ENCODE data around the gene UBE2L3.
"Not testable (repeated sequence)": the region's sequence is repeated elsewhere in the genome, so short reads cannot be mapped to it uniquely, and the experiment has no call there.

The UBE2L3 gene

GRCh38 chr22:21642584-21643448, 75.3 kb downstream of the UBE2L3 start:
- peak overlapping the region; percentile 67 for H3K4me3 ChIP-seq (ENCODE audit: low read depth, low read length)

- H3K4me3 ChIP-seq (ENCODE audit: low read depth, low read length), result no peak overlapping the region
Measured at GRCh38 chr22:21643533-21644357, 76.2 kb downstream of the UBE2L3 start.

DNA sequence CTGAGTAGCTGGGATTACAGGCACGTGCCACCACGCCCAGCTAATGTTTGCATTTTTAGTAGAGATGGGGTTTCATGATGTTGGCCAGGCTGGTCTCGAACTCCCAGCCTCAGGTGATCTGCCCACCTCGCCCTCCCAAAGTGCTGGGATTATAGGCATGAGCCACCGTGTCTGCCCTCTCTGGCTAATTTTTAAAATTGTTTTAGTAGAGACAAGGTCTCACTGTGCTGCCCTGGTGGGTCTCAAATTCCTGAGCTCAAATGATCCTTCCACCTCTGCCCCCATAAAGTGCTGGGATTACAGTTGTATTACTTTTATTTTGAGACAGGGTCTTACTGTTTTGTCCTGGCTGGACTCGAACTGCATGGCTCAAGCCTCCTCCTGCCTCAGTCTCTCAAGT, 78.0 kb downstream of the UBE2L3 start:
- not testable (repeated sequence) for H3K4me3 ChIP-seq (ENCODE audit: low read depth, low read length)

- no peak overlapping the region for H3K4me3 ChIP-seq (ENCODE audit: low read depth, low read length)
Measured at GRCh38 chr22:21646608-21647590, 79.4 kb downstream of the UBE2L3 start.

GRCh38 chr22:21650280-21650679, 82.8 kb downstream of the UBE2L3 start:
- no peak overlapping the region for H3K4me3 ChIP-seq (ENCODE audit: low read depth, low read length)

- H3K4me3 ChIP-seq (ENCODE audit: low read depth, low read length), result peak overlapping the region; percentile 81
Measured at GRCh38 chr22:21650823-21651520, 83.5 kb downstream of the UBE2L3 start.

- peak overlapping the region; percentile 81 for H3K4me3 ChIP-seq (ENCODE audit: low read depth, low read length)
Measured at GRCh38 chr22:21651521-21652009, 84.1 kb downstream of the UBE2L3 start.

DNA sequence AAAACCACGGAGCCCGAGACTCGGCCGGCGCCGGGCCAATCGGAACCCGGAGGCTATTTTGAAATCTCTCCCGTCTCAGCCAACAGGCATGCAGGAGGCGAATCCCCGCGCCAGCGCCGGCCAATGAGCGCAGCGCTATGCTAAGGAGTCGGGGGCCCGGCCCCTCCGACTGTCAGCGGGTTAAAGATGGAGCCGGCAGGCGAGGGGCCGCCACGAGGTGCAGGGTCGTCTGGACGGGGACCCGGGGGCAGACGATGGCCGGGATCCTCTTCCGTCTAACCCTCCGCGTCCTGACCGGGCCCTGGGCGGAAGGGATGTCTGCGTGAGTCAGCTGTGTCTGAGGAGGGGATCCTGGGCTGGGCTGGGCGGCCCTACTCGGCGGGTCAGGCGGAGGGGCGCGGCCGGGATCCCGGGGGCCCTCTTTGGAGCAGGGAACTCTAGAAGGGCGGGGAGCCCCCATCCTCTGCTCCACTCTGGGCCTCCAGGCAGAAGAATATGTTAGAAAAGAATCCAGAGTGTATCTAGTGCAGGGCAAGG, 84.6 kb downstream of the UBE2L3 start:
- H3K4me3 ChIP-seq (ENCODE audit: low read depth, low read length), result peak overlapping the region; percentile 81

GRCh38 chr22:21652547-21653545, 85.3 kb downstream of the UBE2L3 start:
- peak overlapping the region; percentile 81 for H3K4me3 ChIP-seq (ENCODE audit: low read depth, low read length)

DNA sequence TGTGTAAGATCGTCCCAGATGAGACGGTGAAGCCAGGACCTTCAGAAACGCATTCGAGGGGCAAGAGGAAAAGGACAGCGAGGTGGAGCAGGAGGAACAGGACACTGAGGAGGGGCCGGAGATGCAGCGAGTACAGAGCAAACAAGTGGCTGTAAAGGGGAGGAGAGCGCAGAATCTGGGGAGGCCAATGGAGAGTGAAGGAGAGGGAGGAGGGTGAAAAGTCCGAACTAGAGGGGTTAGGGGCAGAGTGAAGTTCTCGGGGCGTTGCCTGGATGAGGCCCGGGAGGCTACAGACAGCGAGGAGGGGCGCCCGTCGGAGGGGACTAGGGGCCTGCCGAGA, 89.5 kb downstream of the UBE2L3 start:
- peak overlapping the region; percentile 37 for H3K4me3 ChIP-seq (ENCODE audit: low read depth, low read length)

GRCh38 chr22:21657360-21658032, 90.0 kb downstream of the UBE2L3 start:
- peak overlapping the region; percentile 37 for H3K4me3 ChIP-seq (ENCODE audit: low read depth, low read length)

GRCh38 chr22:21659864-21660525, 92.5 kb downstream of the UBE2L3 start:
- no peak overlapping the region for H3K4me3 ChIP-seq (ENCODE audit: low read depth, low read length)

GRCh38 chr22:21660904-21661303, 93.4 kb downstream of the UBE2L3 start:
- no peak overlapping the region for H3K4me3 ChIP-seq (ENCODE audit: low read depth, low read length)

DNA sequence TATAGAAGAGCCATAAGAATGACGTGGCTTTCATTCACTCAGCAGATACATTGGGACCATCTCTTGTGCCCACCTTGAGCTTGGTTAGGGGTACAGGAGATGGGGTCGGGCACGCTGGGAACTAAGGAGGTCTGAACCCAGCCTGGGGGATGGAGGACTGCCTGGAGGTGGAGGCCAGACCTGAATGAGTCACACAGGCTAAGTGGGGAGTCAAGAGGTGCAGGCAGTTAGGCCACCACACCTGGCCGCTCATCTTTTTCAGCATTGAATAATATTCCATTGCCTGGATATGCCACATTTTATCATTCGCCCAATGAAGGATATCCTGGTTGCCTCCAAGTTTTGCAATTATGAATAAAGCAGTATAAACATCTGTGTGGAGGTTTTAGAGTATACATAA, 94.5 kb downstream of the UBE2L3 start:
- no peak overlapping the region for H3K4me3 ChIP-seq (ENCODE audit: low read depth, low read length)

DNA sequence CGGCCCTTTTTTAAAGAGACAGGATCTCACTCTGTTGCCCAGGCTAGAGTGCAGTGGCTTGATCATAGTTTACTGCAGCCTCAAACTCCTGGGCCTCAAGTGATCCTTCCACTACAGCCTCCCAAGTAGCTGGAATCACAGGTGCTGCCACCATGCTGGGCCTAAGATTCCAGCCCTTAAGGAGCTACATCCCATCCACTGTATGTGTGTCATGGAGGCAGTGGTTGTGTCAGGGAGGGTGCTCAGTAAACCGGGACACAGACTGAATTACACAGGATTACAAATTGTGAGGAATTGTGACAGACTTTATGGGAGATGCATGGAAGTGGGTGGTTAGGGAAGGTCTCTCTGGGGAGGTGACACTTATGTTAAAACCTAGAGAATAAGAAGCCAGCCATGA, 96.2 kb downstream of the UBE2L3 start:
- no peak overlapping the region for H3K4me3 ChIP-seq (ENCODE audit: low read depth, low read length)

- peak overlapping the region; percentile 90 for H3K4me3 ChIP-seq (ENCODE audit: low read depth, low read length)
Measured at GRCh38 chr22:21665047-21665851, 97.7 kb downstream of the UBE2L3 start.

- peak overlapping the region; percentile 90 for H3K4me3 ChIP-seq (ENCODE audit: low read depth, low read length)
Measured at GRCh38 chr22:21666786-21667185, 99.3 kb downstream of the UBE2L3 start.

Data from iPS-11a (cell line).